ENCODE measurements around the gene ZBTB46. TPM values are rescaled to one million over a fixed set of nuclear protein-coding genes. Genes with fewer than 3 reads are reported as not detected.

ZBTB46 gene
- polyA plus RNA-seq, 1 donor, result 18.1 TPM

GRCh38 chr20:63706852-63707557, 124.1 kb downstream of the ZBTB46 start:
- no peak for DNase-seq (ENCODE audit: low read depth)

GRCh38 chr20:63706027-63706695, 124.9 kb downstream of the ZBTB46 start:
- no peak for DNase-seq (ENCODE audit: low read depth)

GRCh38 chr20:63705232-63706026, 125.6 kb downstream of the ZBTB46 start:
- DNase-seq (ENCODE audit: low read depth), result no peak

- no peak for DNase-seq (ENCODE audit: low read depth)
These were observed 126.3 kb downstream of the ZBTB46 start for GRCh38 chr20:63704749-63705117.

GRCh38 chr20:63703976-63704748, 126.9 kb downstream of the ZBTB46 start:
- DNase-seq (ENCODE audit: low read depth), result no peak

GRCh38 chr20:63703471-63703975, 127.5 kb downstream of the ZBTB46 start:
- no peak for DNase-seq (ENCODE audit: low read depth)

GRCh38 chr20:63702751-63703470, 128.2 kb downstream of the ZBTB46 start:
- DNase-seq (ENCODE audit: low read depth), result no peak

GRCh38 chr20:63702036-63702665, 128.9 kb downstream of the ZBTB46 start:
- DNase-seq (ENCODE audit: low read depth), result no peak

- no peak for DNase-seq (ENCODE audit: low read depth)
These were observed 129.6 kb downstream of the ZBTB46 start for GRCh38 chr20:63701329-63702035.

GRCh38 chr20:63701051-63701328, 130.1 kb downstream of the ZBTB46 start:
- DNase-seq (ENCODE audit: low read depth), result no peak

GRCh38 chr20:63700199-63701050, 130.6 kb downstream of the ZBTB46 start:
- DNase-seq (ENCODE audit: low read depth), result no peak

GRCh38 chr20:63699466-63700198, 131.4 kb downstream of the ZBTB46 start:
- no peak for DNase-seq (ENCODE audit: low read depth)

- no peak for DNase-seq (ENCODE audit: low read depth)
These were observed 132.2 kb downstream of the ZBTB46 start for GRCh38 chr20:63698739-63699465.

GRCh38 chr20:63697868-63698545, 133.1 kb downstream of the ZBTB46 start:
- DNase-seq (ENCODE audit: low read depth), result no peak

GRCh38 chr20:63697357-63697867, 133.7 kb downstream of the ZBTB46 start:
- DNase-seq (ENCODE audit: low read depth), result no peak

- no peak for DNase-seq (ENCODE audit: low read depth)
These were observed 134.3 kb downstream of the ZBTB46 start, which contains the start of gene TNFRSF6B for GRCh38 chr20:63696628-63697356. Gene TNFRSF6B, plus strand, starts transcription at chr20:63696652. Its CDS starts 116 bp downstream, at chr20:63696768.
